Measurements from ENCODE around the gene CHRNA10. TPM values are rescaled to one million over a fixed set of nuclear protein-coding genes. Genes with fewer than 3 reads are reported as not detected.
"Not testable (repeated sequence)": the region's sequence is repeated elsewhere in the genome, so short reads cannot be mapped to it uniquely, and the experiment has no call there.

CHRNA10 gene
- total RNA-seq, 4 donors from 2014 or later = 0.46 to 1.9 (median 1.2) TPM

GRCh38 chr11:3660960-3661359, 10.2 kb downstream of the CHRNA10 start:
- H3K27me3 ChIP-seq = no peaks in the 10 kb centered on the region
- H3K9me3 ChIP-seq = no peaks in the 10 kb centered on the region
- TF ChIP-seq POLR2AphosphoS5 (IDR thresholded peaks at IDR 0.05) = no peak
- TF ChIP-seq POLR2A (IDR thresholded peaks at IDR 0.05; ENCODE audit: low read depth) = no peak
- no peak for TF ChIP-seq EP300 (IDR thresholded peaks at IDR 0.05)
- TF ChIP-seq, protein P1, sequence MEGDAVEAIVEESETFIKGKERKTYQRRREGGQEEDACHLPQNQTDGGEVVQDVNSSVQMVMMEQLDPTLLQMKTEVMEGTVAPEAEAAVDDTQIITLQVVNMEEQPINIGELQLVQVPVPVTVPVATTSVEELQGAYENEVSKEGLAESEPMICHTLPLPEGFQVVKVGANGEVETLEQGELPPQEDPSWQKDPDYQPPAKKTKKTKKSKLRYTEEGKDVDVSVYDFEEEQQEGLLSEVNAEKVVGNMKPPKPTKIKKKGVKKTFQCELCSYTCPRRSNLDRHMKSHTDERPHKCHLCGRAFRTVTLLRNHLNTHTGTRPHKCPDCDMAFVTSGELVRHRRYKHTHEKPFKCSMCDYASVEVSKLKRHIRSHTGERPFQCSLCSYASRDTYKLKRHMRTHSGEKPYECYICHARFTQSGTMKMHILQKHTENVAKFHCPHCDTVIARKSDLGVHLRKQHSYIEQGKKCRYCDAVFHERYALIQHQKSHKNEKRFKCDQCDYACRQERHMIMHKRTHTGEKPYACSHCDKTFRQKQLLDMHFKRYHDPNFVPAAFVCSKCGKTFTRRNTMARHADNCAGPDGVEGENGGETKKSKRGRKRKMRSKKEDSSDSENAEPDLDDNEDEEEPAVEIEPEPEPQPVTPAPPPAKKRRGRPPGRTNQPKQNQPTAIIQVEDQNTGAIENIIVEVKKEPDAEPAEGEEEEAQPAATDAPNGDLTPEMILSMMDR (IDR thresholded peaks at IDR 0.05) = no peak
- no peaks in the 10 kb centered on the region for H3K4me1 ChIP-seq
- peaks cover 3 to 16% (median 5%) of the 10 kb centered on the region in 4 donors for H3K36me3 ChIP-seq
- no peak overlapping the region for H3K4me3 ChIP-seq
- H3K27ac ChIP-seq (replicated peaks in 1 of 4) = no peak overlapping the region
- DNase-seq (ENCODE audit: extremely low spot score) = no peak
- 95% methylated on average over 2 of the region's 2 CpGs for WGBS
- intact Hi-C loops (cut with DNase I) = no loop called here

DNA sequence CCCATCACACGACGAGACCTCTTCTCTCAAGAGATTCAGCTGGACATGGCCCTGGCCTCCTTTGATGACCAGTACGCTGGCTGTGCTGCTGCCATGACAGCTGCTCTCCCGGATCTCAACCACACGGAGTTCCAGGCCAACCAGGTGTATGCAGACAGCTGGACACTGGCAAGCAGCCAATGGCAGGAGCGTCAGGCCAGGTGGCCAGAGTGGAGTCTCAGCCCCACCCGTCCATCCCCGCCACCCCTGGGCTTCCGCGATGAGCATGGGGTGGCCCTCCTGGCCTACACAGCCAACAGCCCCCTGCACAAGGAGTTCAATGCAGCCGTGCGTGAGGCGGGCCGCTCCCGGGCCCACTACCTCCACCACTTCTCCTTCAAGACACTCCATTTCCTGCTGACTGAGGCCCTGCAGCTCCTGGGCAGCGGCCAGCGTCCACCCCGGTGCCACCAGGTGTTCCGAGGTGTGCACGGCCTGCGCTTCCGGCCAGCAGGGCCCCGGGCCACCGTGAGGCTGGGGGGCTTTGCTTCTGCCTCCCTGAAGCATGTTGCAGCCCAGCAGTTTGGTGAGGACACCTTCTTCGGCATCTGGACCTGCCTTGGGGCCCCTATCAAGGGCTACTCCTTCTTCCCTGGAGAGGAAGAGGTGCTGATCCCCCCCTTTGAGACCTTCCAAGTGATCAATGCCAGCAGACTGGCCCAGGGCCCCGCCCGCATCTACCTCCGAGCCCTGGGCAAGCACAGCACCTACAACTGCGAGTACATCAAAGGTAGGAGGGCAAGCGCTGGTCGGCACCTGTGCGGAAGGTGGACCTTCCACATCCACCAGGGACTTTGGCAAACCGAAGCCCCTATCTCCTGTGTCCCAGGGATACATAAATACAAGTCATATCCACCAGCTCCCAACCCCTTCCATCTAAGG, 11.3 kb downstream of the CHRNA10 start:
- Histone ChIP-seq H3K27ac (replicated peaks in 1 of 4) (no peak overlapping the region), H3K36me3 (peaks cover 0 to 8% (median 1%) of the 10 kb centered on the region in 4 donors), H3K27me3 (no peaks in the 10 kb centered on the region), H3K4me1 (no peaks in the 10 kb centered on the region), H3K9me3 (no peaks in the 10 kb centered on the region), H3K4me3 (no peak overlapping the region)
- WGBS = 93% methylated on average over 25 of the region's 33 CpGs
- DNase-seq (ENCODE audit: extremely low spot score) = no peak
- TF ChIP-seq EP300 (IDR thresholded peaks at IDR 0.05) (no peak), POLR2AphosphoS5 (IDR thresholded peaks at IDR 0.05) (no peak), POLR2A (IDR thresholded peaks at IDR 0.05; ENCODE audit: low read depth) (no peak)
- TF ChIP-seq, protein P1 (IDR thresholded peaks at IDR 0.05) = no peak
- intact Hi-C loops (cut with DNase I) = no loop called here

GRCh38 chr11:3658252-3658651, 12.9 kb downstream of the CHRNA10 start:
- no peaks in the 10 kb centered on the region for H3K27me3 ChIP-seq
- no peaks in the 10 kb centered on the region for H3K4me1 ChIP-seq
- 91% methylated on average over 8 of the region's 8 CpGs for WGBS
- H3K27ac ChIP-seq (replicated peaks in 1 of 4) = no peak overlapping the region
- H3K9me3 ChIP-seq = no peaks in the 10 kb centered on the region
- TF ChIP-seq POLR2A (IDR thresholded peaks at IDR 0.05; ENCODE audit: low read depth) = no peak
- TF ChIP-seq POLR2AphosphoS5 (IDR thresholded peaks at IDR 0.05) = no peak
- no peak for TF ChIP-seq EP300 (IDR thresholded peaks at IDR 0.05)
- TF ChIP-seq, protein P1 (IDR thresholded peaks at IDR 0.05) = no peak
- H3K36me3 ChIP-seq = no peaks in the 10 kb centered on the region
- DNase-seq (ENCODE audit: extremely low spot score) = no peak
- intact Hi-C loops (cut with DNase I) = no loop called here
- no peak overlapping the region for H3K4me3 ChIP-seq

- DNase-seq (ENCODE audit: extremely low spot score); H3K27me3 ChIP-seq; H3K9me3 ChIP-seq; intact Hi-C loops (cut with DNase I); H3K36me3 ChIP-seq; H3K4me3 ChIP-seq; H3K4me1 ChIP-seq; H3K27ac ChIP-seq (replicated peaks in 1 of 4): not testable (repeated sequence)
- 84% methylated on average over 5 of the region's 5 CpGs for WGBS
Measured at GRCh38 chr11:3657331-3657730, 13.9 kb downstream of the CHRNA10 start.

GRCh38 chr11:3655547-3655946, 15.6 kb downstream of the CHRNA10 start:
- no peaks in the 10 kb centered on the region for H3K36me3 ChIP-seq
- H3K27ac ChIP-seq (replicated peaks in 1 of 4) = no peak overlapping the region
- WGBS = 90% methylated on average over 3 of the region's 3 CpGs
- no peaks in the 10 kb centered on the region for H3K4me1 ChIP-seq
- no peaks in the 10 kb centered on the region for H3K27me3 ChIP-seq
- TF ChIP-seq POLR2AphosphoS5 (IDR thresholded peaks at IDR 0.05) (no peak), EP300 (IDR thresholded peaks at IDR 0.05) (no peak), POLR2A (IDR thresholded peaks at IDR 0.05; ENCODE audit: low read depth) (no peak)
- no peak for DNase-seq (ENCODE audit: extremely low spot score)
- H3K4me3 ChIP-seq = no peak overlapping the region
- intact Hi-C loops (cut with DNase I) = no loop called here
- H3K9me3 ChIP-seq = no peaks in the 10 kb centered on the region

GRCh38 chr11:3652514-3652913, 18.7 kb downstream of the CHRNA10 start:
- H3K4me1 ChIP-seq; H3K4me3 ChIP-seq; H3K27ac ChIP-seq (replicated peaks in 1 of 4); H3K27me3 ChIP-seq; intact Hi-C loops (cut with DNase I); DNase-seq (ENCODE audit: extremely low spot score); H3K36me3 ChIP-seq; H3K9me3 ChIP-seq: not testable (repeated sequence)
- WGBS = 84% methylated on average over 3 of the region's 3 CpGs

GRCh38 chr11:3649374-3649773, 21.8 kb downstream of the CHRNA10 start:
- H3K36me3 ChIP-seq; DNase-seq (ENCODE audit: extremely low spot score); H3K4me3 ChIP-seq; H3K9me3 ChIP-seq; intact Hi-C loops (cut with DNase I); H3K27ac ChIP-seq (replicated peaks in 1 of 4); H3K27me3 ChIP-seq; H3K4me1 ChIP-seq: not testable (repeated sequence)
- 56% methylated on average over 9 of the region's 9 CpGs for WGBS

DNA sequence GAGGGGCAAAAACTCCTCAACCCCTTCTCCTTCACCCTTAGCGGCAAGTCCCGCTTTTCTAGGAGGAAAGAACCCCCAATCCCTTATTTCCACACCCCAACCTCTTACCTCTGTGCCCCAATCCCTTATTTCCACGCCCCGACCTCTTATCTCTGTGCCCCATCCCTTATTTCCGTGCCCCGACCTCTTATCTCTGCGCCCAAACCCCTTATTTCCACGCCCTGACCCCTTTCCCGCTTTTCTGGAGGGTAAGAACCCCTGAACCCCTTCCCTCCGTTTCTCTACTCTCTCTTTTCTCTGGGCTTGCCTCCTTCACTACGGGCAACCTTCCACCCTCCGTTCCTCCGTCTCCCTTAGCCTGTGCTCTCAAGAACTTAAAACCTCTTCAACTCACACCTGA, 22.3 kb downstream of the CHRNA10 start:
- H3K4me3 ChIP-seq; H3K27ac ChIP-seq (replicated peaks in 1 of 4); H3K36me3 ChIP-seq; H3K9me3 ChIP-seq; H3K27me3 ChIP-seq; DNase-seq (ENCODE audit: extremely low spot score); intact Hi-C loops (cut with DNase I); H3K4me1 ChIP-seq: not testable (repeated sequence)
- 87% methylated on average over 13 of the region's 13 CpGs for WGBS

Data from esophagus muscularis mucosa (tissue), 4 donors.